RPMI8226 (cell line): Measurements from ENCODE around the gene PABPN1.
A peak's percentile ranks its signal among the peaks of the same experiment; 100 is the strongest.
"Not testable (repeated sequence)": the region's sequence is repeated elsewhere in the genome, so short reads cannot be mapped to it uniquely, and the experiment has no call there.

Experiments used
- DNase-seq: peaks from one replicate; pipeline ENCODE4 v3.0.0-alpha.2; 2015

The PABPN1 gene

DNA sequence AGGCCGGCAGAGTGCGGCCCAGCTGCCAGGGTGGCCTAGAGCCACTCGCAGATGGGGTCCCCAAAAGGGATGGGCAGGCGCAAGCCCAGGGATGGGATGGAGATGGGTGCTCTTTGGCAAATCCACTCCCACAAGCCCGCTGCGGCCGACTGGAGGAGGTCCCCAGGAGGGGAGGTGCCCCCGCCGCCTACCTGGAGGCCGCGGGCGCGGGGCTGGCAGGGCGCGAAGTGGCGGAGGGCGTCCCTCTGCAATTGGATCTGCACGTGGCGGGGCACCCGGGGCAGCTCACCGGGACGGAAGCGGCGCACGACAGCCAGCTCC, 19.3 kb upstream of the PABPN1 start:
- no peak for DNase-seq

DNA sequence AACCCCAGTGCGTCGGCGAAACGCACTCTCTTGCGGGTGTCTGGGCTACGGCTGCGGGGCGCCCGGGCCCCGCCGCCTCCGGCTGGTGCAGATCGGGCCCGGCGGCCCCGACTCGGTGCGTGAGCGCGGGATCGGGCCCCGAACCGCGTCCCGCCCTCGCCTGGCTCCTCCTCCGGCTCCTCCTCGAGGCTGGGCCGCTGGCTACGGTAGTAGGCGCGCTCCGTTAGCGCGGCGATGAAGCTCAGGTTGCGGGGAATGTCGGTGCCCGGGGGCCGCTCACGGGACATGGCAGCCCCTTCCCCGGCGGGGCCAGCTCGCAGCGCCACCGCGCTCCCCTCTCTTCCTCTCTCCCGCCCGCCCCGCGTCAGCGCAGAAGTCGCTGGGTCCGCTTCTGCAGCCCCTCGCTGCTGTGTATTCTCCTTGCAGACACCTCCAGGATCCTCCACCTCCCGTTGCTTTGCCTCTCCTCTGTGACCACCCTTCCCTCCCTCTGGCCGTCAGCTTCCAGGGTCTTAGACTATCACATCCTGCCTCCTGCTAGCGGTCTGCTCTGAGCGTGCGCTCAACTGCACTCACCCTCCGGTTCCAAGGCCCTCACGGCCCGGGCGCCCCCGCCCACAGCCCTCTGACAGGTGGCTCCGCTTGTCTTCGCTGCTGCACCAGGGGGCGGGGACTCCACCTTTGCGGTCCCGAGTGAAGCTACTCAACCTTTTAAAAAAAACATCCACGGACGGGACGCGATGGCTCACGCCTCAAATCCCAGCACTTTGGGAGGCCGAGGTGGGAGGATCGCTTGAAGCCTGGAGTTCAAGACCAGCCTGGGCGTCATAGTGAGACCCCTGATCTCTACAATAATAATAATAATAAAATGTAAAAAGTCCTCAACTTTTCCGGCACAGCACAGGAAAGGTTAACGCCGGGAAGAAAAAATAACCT, 18.7 kb upstream of the PABPN1 start, which contains the start of gene PPP1R3E:
Gene PPP1R3E (minus strand): TSS at position 570 of the 936 bp plus-strand sequence. CDS start 283 bp downstream, at position 287.
- peak; percentile 88 for DNase-seq

DNA sequence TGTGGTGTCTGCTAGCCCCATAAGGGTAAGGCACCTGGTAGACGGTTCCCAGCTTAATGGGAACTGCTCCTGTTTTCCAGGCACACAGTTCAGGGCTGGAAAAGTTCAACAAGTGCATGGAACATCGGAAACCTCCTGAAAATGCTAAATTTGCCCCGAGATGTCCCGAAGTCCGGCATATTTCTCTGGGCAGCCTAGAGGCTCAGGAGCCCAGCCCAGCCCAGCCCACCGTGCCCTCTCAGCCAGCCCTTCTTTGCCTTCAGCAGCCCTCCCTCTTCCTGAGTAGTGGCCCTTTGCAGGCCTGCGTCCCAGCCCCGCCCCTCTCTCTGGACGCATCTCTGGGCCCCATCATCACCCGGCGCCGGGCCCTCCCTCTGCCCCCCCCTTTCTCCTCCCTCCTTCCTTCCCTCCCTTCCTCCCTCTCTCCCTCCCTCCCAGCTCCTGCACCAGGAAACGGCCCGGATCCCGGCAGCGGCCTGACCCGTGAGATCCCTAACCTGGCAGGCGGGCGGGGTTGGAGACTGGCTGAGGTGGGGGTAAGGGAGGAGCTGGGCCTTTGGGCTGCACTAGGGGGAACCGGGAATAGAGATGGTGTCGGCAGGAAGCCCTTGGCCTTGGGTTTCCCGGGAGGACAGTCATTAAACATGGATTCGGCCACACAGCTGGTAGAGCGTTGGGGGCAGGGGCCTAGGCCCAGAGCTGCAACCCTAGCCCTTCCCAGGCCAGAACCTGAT, 14.7 kb upstream of the PABPN1 start, which contains the start of gene BCL2L2:
Gene BCL2L2 (plus strand): TSS at position 422 of the 734 bp plus-strand sequence. CDS start 935 bp downstream, outside the sequence.
- peak; percentile 67 for DNase-seq

DNA sequence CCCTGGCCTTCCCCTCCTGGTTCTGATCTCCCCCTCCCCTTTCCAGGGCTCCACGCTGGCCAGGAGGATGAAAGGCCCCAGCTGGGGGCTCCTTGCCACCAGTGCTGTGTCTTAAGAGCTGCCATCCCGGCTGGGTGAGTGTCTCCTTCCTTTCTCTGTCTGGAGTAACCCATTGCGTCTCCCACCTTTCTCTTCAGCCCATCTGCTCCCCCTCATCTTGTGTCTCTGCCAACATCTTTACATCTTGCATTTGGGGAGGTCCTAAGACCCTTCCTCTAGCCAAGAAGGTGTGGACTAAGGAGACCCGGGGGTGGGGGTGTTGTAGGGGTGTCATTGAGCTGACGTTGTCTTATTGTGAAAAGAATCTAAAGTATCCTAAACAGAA, 14.1 kb upstream of the PABPN1 start:
- DNase-seq = no peak

DNA sequence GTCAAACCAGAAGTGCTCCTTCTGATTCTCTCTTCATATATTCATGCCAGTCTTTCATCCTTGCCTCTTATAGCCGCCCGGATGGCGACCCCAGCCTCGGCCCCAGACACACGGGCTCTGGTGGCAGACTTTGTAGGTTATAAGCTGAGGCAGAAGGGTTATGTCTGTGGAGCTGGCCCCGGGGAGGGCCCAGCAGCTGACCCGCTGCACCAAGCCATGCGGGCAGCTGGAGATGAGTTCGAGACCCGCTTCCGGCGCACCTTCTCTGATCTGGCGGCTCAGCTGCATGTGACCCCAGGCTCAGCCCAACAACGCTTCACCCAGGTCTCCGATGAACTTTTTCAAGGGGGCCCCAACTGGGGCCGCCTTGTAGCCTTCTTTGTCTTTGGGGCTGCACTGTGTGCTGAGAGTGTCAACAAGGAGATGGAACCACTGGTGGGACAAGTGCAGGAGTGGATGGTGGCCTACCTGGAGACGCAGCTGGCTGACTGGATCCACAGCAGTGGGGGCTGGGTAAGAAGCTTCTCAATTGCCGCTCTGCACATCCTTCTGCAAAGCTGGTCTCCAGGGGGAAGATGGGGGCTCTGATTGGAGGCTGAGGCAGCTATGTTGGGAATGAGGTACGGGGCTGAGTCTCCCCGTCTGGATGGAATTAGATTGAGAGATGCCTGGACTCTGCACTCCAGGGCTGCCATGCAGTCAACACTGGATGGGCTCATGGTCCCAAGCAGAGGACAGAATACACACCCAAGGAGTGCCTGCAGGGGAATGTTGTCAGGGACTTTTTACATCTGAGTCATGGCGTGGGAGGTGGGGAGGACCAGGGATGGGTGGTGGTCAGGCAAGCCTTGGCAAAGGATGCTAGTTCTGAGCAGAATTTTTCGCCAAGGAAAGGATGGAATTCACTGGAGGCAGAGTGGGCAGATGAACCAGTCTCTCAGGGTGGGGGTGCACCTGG, 13.3 kb upstream of the PABPN1 start:
- DNase-seq = no peak

DNA sequence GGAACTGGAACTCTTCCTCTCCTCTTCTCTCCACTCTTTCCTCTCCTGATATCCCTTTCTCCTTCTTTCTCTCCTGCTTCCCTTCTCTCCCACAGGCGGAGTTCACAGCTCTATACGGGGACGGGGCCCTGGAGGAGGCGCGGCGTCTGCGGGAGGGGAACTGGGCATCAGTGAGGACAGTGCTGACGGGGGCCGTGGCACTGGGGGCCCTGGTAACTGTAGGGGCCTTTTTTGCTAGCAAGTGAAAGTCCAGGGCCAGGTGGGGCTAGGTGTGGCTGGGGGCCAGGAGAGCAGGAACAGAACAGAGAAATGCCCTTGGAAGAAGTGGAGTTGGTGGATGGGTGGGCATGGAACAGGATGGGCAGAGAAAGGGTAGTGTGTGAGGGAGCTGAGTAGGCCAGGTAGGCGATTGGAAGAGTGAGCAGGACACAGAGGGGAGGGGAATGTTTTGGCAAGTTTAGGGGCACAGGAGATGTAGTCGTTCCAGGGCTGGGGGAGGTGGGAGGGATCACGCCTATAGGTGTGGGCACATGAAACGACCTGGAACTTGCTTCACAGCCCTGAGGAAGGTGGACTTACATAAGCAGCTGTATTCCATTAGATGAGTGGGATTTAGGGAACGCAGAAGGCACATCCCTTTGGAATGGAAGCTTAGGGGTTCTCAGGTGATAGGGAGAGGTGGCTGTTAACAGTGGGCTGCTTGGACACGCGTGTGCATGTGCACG, 12.4 kb upstream of the PABPN1 start:
- DNase-seq = no peak

DNA sequence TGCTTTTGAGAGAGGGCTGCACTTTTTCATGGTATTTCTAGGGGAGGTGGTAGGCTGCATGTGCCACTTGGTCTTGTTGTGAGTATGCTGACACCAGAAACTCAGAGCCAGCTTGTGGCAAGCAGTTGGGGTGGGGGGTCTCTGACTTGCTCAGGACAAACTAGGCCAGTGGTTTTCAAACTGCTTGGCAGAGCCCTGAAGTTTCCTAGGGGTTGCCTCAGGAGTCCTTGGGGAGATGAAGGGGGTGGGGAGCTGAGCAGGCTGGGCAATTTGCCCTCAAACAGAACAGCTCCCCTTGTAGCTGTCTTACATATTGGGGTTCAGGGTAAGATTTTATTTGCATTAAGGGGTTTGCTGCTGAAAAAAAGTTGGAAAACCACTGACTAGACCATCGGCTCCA, 10.7 kb upstream of the PABPN1 start:
- DNase-seq = no peak

DNA sequence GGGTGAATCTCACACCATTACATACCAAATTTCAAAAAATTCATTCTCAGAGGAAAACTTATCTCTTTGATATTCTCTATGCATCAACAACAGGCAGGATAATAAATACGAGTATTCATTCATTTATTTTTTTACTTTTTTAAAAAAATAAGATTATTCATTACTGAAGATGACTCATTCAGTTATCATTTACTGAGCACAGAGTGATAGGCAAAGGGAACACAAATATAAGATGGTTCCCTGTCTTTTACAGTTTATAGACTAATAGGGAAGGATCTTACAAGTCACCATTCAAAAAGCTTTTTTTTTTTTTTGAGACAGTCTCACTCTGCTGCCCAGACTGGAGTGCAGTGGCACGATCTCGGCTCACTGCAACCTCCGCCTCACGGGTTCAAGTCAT, 5.0 kb upstream of the PABPN1 start:
- DNase-seq = no peak

DNA sequence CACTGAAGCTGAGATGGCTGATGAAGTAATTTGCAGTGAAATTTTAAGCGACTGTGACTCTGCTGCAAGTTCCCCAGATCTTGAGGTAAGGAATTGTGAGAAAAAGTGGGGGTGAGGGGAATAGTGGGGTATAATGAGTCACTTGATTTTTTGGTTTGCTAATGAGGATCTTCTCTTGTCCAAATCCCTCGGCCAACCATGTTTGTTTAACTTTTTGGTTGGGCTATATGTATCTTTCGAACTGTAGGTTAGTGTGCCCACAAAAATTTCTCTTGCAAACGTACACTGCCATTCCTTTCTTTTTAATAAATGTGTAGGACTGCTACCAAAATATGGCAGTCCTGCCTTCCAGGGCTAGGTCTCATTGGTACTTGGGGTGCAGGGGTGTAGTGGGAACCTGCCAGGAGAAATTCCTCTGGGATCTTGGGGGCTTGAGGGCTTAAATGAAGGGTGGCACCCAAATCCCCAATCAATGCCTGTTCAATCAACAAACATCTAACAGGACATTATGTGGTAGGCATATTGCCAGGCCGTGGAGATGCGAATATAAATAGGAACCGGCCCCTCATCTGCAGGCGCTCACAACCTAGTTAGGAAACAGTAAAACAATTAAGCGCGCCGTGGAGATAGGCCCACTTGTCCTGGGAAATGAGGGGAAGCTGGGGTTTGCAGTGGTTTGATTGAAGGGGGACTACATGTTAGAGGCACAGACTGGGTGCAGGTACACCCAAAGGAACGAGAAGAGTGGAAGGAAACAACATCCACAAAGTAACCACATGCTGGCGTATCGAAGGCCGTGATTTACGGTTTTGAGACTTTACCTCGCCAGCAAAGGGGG, 1.3 kb upstream of the PABPN1 start:
- DNase-seq = no peak

DNA sequence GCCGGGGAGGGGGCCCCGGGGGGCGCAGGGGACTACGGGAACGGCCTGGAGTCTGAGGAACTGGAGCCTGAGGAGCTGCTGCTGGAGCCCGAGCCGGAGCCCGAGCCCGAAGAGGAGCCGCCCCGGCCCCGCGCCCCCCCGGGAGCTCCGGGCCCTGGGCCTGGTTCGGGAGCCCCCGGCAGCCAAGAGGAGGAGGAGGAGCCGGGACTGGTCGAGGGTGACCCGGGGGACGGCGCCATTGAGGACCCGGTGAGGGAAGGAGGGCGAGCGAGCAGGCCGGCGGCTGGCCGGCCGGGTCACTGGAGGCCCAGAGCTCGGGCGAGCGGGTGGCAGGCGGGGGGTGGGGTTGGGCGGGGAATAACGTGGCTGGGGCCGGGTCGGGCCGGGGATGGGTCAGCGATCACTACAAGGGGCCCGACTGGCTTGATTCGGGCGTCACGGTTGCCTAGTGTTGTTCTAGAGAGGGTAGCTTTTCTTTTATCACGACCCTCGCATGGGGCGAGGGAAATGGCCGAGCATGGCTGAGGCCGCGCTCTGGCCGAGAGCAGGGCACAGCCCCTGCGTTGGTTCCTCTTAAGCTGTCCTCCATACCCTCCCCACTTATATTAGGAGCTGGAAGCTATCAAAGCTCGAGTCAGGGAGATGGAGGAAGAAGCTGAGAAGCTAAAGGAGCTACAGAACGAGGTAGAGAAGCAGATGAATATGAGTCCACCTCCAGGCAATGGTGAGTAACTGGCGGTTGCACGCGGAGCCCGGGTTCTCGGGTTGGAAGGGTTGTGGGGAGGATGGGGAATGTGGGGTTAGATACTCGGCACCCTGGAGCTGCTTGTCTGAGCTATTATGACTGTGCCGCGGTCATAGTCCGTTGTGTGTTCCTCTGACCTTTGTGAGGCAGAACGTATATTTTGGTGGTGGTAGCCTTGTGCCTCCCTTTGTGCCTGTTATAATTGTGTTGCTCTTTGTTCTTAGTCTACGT, 603 bp downstream of the PABPN1 start:
- peak; percentile 26 for DNase-seq

DNA sequence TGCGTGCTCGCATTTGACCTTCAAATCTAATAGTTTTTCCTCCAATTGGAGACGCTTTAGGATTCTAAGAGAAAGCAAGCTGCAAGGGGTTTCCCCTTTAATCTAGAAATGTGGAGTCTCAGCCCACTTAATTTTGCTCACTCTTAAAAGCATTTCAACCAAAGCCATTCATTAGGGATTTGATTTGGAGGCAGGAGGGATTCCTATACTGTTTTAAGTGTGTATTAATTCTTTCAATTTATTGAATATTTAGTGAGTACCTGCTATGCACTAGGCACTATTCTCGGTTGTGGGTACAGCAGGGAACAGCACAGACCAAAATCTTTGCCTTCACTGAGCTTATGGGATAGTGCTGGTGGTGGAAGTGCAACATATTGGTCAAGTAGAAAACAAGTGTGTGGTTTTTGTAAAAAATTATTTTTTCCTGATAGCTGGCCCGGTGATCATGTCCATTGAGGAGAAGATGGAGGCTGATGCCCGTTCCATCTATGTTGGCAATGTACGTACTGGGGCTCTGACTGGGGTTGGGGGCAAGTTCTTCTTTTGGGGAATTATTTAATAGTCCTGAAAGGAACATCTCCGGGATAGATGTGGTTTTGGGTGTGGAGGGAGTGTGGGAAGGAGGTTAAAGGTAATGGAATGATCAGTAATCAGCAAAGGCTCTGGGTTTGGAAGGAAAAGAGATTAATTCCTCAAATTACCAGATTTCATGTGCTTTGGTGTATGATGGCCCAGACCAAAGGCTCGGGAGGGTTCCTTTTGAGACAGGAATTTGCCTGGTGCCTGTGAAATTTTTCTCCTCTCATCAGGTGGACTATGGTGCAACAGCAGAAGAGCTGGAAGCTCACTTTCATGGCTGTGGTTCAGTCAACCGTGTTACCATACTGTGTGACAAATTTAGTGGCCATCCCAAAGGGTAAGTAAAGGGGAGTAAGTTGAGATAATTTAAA, 1.6 kb downstream of the PABPN1 start:
- no peak for DNase-seq

DNA sequence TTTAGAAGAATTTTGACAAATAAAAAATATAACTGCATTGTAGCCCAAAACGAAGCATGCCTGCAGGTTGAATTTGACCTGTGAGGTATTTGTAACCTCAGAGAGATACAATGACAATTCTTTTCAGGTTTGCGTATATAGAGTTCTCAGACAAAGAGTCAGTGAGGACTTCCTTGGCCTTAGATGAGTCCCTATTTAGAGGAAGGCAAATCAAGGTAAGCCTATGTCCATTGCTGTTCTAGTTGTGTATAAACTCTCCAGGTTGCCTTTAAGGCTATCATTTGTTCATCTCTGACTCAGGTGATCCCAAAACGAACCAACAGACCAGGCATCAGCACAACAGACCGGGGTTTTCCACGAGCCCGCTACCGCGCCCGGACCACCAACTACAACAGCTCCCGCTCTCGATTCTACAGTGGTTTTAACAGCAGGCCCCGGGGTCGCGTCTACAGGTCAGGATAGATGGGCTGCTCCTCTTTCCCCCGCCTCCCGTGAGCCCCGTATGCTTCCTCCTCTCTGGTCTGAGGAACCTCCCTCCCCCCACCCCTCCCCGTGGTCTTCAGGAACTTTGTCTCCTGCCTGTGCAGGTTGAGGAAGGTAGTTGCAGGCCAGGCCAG, 2.7 kb downstream of the PABPN1 start:
- DNase-seq = no peak

DNA sequence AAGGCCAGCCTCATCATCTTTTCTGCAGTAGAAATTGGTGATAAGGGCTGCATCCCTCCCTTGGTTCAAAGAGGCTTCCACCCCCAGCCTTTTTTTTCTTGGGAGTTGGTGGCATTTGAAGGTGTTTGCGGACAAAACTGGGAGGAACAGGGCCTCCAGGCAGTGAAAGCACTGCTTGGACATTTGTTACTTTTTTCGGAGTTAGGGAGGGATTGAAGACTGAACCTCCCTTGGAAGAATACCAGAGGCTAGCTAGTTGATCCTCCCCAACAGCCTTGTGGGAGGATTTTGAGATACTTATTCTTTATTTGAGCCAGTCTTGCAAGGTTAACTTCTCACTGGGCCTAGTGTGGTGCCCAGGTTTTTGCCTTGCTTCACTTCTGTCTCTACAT, 3.2 kb downstream of the PABPN1 start:
- DNase-seq = no peak

DNA sequence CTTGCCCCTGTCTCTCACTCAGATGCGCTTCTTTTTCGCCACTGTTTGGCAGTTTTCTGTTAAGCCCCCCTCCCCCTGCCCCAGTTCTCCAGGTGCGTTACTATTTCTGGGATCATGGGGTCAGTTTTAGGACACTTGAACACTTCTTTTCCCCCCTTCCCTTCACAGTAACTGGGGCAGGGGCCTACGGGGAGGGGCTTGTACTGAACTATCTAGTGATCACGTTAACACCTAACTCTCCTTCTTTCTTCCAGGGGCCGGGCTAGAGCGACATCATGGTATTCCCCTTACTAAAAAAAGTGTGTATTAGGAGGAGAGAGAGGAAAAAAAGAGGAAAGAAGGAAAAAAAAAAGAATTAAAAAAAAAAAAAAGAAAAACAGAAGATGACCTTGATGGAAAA, 3.7 kb downstream of the PABPN1 start:
- no peak for DNase-seq

DNA sequence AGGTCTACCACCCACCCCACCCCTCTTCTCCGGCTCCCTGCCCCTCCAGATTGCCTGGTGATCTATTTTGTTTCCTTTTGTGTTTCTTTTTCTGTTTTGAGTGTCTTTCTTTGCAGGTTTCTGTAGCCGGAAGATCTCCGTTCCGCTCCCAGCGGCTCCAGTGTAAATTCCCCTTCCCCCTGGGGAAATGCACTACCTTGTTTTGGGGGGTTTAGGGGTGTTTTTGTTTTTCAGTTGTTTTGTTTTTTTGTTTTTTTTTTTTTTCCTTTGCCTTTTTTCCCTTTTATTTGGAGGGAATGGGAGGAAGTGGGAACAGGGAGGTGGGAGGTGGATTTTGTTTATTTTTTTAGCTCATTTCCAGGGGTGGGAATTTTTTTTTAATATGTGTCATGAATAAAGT, 4.5 kb downstream of the PABPN1 start:
- DNase-seq = not testable (repeated sequence)

DNA sequence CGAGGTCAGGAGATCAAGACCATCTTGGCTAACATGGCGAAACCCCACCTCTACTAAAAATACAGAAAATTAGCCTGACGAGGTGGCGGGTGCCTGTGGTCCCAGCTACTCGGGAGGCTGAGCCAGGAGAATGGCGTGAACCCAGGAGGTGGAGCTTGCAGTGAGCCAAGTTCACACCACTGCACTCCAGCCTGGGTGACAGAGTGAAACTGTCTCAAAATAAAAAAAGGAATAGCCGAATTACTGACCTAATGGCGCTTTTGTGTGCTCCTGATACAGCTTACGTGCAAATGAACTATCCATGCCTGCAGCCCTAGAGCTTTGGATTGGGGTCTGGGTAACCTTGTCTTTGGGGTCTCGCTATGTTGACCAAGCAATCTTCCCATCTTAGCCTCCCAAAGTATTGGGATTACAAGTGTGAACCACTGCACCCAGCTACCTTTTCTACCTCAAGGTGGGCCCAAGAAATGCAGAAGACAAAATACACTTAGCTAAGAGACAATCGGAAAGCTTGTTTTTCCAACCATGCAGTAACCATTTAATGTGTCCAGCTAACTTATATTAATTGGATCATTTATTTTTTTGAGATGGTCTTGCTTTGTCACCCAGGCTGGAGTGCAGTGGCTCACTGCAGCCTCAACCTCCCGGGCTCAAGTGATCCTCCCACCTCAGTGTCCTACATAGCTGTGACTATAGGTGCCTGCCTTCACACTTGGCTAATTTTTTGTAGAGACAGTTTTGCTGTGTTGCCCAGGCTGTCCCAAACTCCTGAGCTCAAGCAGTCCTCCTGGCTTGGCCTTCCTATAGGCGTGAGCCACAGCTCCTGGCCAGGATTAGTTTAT, 5.5 kb downstream of the PABPN1 start:
- no peak for DNase-seq
